GM10847 (cell line): Measurements from ENCODE around the gene GRM5.

Experiments used
- POLR2A ChIP-seq: IDR thresholded peaks from 2 replicates; pipeline ENCODE4 v1.6.1; 2011; ENCODE audit not compliant: insufficient read length; ENCODE audit errors: extremely low read depth

The GRM5 gene

DNA sequence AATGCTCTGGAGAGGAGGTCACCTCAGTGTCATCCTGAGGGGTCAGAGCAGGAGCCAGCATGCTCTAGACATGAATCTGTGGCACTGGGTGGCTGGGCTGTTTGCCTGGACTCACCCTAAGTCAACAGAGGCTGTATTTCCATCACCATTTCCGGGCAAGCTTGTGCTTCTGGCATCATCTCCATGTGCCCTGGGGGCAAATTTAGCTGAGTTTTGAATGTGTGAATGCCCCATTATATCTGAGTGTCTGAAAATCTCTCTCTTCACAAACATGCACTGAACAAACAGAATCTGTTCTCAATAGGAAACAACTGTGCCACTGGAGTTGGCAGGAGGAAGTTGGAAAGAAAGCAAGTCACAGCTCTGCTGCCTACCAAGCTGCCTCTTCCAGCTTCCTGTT is 356.2 kb downstream of the GRM5 start:
- no peak for TF ChIP-seq POLR2A

DNA sequence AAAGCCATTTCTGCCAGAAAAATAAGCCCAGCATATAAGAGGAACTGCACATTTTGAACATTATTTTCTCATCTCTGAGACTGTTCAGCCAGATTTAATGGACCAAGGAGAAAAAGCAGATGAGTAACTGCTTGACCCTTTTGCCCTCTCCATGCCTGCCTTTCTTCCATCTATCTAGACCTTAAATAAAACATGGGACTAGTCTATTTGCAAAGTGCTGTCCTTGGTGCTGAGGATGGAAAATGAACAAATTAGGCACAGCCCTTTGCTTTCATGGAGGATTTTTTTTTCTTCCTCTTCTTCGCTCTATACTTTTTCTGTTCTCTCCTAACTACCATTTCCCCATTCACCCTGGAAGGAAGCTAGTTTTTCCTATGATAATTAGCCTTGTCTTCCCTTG is 361.3 kb downstream of the GRM5 start:
- TF ChIP-seq POLR2A: no peak

DNA sequence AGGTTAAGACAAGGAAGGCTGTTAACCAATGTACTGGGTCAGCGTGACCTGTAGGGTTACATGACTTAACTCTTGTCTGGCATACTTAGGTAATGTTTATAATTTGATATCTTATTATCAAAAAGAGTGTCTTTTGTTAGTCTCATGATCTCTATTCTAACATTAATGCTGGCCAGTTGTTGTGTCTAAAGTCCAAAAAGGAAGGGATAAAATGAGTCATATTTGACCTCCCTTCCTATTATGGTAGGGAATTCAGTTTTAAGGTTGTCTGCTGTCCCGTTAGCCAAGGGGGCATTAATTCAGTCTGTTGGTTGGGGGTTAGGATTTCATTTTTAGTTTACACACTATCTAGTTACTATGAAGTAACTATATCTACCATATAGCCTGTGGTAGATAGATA is 364.0 kb downstream of the GRM5 start:
- TF ChIP-seq POLR2A: no peak

DNA sequence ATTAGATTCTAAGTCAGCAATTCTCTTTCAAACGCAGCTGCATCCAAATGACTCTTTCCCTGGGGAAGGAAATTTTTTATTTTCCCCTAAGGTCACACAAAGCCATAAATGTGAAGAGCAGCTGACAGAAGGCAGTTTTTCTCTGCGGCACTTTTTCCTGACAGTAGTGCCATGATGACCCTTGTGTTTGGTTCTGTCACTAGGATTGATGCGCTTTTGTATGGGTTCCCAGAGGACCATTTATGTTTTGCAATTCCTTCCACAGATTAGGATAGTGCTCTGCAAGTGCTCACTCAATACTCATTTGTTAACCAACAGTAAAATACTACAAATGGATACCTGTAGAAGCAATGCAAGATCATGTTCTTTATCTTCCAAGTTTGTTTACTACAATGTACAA is 368.6 kb downstream of the GRM5 start:
- no peak for TF ChIP-seq POLR2A

DNA sequence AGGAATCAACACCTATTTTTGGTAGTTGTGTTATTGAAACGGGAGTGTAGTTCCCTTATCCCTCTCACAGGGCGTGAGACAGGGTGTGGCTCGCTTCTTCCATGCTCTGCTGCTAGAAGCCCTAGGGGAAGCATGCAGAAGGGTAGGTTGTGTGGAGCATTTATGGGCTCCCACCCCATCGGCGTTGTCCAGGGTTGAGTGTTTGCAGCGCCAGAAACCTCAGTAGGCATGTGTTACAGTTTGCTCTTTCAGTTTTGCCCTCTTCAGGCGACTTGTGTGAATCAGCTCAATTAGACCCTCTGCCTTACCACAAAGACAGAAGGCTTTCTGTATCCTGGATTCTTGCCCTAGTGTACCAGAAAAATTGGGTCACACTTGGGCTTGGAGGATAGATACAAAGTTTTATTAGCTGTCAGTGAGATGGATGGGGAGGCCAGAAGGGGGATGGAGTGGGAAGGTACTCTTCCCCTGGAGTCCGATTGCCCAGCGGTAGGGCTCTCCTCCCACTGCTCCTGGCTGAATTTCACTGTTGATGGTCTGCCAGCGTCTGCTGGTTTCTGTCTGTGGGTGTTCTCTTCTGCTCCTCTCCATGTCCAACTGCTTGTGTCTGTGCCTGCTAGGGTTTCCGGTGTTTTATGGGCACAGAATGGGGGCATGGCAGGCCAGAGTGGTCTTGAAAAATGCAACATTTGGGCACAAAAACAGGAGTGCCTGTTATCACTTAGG is 369.9 kb downstream of the GRM5 start:
- TF ChIP-seq POLR2A: no peak

DNA sequence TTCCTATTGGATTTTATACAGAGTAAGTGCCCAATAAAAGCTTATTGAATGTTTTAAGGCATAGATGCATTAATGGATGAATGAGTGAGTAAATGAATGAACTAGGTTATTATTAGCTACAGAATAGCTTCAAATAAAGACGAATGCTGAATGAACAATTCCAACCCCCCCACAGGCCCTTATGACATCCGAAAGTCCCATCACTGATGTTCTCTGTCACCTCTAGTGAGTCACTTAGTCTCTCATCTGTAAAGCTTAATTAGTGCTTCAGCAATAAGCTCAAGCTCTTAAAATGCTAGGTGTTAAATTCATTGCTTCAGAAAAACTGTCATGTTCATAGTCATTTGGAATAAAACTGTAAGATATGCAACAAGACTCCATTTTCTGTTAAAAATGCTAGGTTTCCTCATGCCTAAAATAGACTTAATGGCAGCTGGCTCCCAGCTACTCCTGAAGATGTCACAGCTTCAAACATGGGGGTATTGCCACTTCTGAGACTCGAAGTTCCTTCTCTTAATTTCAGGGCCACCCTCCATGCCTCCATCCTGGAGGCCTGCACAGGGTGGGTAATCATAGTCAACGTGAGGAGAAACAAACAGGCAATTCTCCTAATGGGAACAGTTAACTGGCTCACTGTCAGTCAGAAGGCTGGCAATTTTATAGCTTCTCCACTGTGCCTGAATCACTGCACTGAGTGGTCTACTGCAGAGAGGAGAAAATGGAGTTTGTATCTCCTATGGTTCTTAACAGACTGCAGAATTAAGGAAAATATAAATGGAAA is 373.3 kb downstream of the GRM5 start:
- no peak for TF ChIP-seq POLR2A

DNA sequence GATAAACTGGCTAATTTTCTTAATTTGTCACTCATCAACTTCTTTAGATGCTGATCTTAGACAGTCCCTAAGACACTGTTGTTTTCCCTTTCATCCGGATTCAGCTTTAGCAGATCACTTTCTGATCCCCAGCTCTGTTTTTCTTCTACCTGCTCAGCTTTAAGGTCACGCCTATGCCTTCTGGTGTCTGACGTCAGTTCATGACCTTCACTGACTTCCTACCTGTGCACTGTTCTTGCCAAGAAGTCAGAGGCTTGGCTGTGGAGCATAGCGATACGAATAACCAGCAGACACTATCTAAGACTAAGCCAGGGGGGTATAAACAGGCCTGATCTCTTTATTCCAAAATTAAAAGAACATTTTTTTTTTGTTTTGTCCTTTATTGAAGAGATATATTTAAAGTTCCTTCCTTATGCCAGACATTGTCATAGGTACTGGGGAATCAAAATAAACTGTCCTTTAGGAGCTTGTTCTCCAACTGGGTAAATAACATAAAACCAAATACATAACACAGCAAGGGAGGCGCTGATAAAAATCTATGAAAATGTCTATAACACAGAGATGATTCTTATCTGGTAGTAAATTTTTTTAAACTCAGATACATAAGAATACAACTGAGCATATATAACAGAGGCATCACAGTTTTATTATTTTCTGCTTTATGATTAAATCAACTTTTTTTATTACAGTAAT is 376.1 kb downstream of the GRM5 start:
- TF ChIP-seq POLR2A: no peak

DNA sequence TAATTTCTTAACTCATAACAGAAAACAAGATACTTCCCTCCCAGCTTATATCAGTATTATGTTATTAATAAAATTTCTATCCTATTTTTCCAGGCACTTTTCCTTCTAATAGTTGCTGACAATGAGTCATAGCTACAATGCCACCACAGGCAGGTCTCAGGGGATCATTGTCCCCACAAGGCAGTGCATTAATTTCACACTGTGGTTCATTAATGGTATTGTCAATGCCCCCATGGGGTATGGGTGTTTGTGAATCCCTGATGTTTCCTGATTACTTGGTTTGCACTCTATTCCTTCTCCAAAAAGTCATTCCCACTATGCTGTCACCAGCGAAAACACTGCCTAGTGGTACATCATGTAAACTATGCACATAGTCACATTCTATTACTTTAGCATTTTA is 382.8 kb downstream of the GRM5 start:
- no peak for TF ChIP-seq POLR2A

GRCh38 chr11:88680806-88681205 is 385.0 kb downstream of the GRM5 start:
- no peak for TF ChIP-seq POLR2A

GRCh38 chr11:88666364-88666763 is 399.4 kb downstream of the GRM5 start:
- TF ChIP-seq POLR2A: no peak

DNA sequence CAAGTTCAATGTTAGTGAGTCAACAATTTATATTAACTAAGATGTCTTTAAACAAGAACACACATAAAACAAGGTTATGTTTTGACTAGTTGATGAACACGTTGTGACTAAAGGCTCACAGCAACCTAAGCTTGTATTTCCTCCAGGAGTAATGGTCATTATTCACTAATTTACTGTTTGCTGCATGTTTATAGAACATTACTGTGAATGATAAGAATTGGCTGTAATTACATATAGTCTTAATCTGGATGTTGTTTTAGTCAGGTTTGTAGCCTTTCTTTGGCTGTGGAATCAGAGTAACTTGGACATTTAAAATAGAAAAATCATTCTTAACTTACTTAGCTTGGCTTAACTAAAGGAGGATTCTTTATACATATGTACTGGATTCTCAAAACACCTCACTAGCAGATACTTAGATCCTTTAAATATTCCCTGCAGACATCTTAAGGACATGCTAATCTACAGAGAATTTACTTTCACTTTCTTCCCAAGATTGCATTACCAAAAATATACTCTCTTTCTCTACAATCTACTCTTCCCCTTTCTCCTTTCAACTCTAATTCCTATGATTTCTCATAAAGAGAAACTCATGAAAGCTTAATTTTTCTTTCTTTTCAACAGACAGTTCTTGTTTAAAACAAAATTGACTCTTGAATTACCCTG is 408.6 kb downstream of the GRM5 start:
- no peak for TF ChIP-seq POLR2A

DNA sequence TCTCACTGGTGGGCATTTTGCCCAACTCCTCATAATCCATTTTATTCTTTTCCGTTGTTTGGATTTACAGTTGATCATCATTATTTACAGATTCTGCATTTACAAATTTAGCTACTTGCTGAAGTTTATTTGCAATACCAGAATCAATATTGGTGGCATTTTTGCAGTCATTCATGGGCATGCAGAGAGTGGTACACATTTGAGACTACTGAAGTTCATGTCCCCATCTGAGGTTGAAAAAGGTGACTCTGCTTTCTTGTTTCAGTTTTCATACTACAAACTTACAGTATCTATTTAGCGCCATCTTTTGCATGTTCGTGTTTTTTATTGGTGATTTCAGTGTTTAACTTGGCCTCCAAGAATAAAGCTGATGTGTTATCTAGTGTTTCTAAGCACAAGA is 409.5 kb downstream of the GRM5 start:
- TF ChIP-seq POLR2A: no peak

- TF ChIP-seq POLR2A: no peak
Observed at GRCh38 chr11:88655656-88656055, 410.1 kb downstream of the GRM5 start.

GRCh38 chr11:88655196-88655595 is 410.6 kb downstream of the GRM5 start:
- TF ChIP-seq POLR2A: no peak

- no peak for TF ChIP-seq POLR2A
Observed at GRCh38 chr11:88651556-88651955, 414.2 kb downstream of the GRM5 start.
